Measurements from ENCODE around the gene MITF.

DNA sequence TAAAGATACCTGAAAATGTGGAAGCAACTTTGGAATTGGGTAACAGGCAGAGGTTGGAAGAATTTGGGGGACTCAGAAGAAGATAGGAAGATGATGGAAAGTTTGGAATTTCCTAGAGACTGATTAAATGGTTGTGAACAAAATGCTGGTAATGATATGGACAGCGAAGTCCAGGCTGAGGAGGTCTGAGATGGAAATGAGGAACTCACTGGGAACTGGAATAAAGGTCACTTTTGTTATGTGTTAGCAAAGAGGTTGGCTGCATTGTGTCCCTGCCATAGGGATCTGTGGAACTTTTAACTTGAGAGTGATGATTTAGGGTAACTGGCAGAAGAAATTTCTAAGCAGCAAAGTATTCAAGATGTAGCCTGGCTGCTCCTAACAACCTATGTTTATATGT, 13.0 kb downstream of the MITF start:
- TF ChIP-seq POLR2A (IDR thresholded peaks at IDR 0.05), result no peak
- TF ChIP-seq, protein P1, sequence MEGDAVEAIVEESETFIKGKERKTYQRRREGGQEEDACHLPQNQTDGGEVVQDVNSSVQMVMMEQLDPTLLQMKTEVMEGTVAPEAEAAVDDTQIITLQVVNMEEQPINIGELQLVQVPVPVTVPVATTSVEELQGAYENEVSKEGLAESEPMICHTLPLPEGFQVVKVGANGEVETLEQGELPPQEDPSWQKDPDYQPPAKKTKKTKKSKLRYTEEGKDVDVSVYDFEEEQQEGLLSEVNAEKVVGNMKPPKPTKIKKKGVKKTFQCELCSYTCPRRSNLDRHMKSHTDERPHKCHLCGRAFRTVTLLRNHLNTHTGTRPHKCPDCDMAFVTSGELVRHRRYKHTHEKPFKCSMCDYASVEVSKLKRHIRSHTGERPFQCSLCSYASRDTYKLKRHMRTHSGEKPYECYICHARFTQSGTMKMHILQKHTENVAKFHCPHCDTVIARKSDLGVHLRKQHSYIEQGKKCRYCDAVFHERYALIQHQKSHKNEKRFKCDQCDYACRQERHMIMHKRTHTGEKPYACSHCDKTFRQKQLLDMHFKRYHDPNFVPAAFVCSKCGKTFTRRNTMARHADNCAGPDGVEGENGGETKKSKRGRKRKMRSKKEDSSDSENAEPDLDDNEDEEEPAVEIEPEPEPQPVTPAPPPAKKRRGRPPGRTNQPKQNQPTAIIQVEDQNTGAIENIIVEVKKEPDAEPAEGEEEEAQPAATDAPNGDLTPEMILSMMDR (IDR thresholded peaks at IDR 0.05), result no peak

Measured in right lobe of liver (tissue), 4 donors.